HG03025 (cell line): Measurements from ENCODE around the gene TNFAIP1.
"Not testable (repeated sequence)": the region's sequence is repeated elsewhere in the genome, so short reads cannot be mapped to it uniquely, and the experiment has no call there.

Source experiments
- ATAC-seq: cut with Tn5 transposase; IDR thresholded peaks from one replicate; pipeline ENCODE4 v1.9.1; 2021; ENCODE audit warnings: mild to moderate bottlenecking, moderate library complexity; ENCODE audit not compliant: unreplicated experiment, low FRiP score

Gene TNFAIP1

DNA sequence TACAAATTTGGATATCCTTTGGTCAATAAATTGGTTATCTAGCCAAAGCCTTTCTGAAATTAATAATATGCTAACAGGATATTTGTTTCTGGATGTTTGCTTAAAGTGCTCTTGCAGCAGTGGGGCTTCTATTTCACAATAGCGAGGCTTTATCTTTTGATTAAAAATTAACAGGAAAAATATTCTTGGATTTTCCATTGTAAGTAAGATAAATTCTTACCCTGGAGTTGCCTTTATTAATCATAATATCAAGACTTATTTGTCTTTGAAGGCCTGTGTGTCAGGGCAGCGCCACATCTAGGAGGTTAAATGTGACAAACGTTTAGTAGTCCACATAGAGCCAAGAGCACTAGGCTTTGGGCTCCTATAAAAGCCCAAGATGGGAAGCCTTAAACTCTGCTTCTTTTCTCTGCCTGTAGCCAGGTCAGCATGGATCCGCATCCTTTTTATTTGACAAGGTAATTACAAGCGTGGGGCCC is 11.3 kb upstream of the TNFAIP1 start:
- ATAC-seq: no peak

DNA sequence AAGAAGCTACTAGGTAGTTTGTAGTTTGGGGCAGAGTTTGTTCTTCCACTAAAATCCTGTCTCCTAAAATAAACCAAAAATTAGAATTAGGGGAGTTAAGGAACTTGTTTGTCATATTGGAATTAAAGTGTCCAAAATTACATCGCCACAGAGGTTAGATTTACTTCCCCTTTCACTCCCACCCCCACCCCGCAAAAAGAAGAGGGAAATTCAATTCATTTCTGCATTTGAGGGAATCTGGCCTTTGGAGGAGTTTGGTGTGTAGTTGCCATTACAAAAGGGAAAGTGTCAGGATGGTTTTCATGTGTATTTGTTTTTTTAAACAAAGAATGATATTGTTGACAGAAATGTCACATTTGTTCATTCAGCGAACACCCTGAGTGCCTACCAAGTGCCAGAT is 10.8 kb upstream of the TNFAIP1 start:
- no peak for ATAC-seq

DNA sequence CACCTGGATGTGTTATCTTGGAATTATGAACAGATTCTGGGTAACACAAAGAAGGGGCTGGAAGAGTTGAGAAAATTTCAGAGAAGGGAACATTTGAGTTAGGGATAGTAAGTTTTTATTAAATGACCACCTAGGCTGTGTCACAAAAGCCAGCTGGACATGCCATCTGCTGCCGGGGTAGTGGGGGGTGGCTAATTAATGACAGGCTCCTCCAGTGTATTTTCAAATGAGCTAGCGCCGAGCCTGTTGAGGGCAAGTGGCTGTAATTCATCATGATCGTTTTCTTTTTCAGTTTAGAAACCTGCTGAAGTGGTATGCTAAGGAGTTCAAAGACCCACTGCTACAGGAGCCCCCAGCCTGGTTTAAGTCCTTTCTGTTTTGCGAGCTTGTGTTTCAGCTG is 10.3 kb upstream of the TNFAIP1 start:
- no peak for ATAC-seq

DNA sequence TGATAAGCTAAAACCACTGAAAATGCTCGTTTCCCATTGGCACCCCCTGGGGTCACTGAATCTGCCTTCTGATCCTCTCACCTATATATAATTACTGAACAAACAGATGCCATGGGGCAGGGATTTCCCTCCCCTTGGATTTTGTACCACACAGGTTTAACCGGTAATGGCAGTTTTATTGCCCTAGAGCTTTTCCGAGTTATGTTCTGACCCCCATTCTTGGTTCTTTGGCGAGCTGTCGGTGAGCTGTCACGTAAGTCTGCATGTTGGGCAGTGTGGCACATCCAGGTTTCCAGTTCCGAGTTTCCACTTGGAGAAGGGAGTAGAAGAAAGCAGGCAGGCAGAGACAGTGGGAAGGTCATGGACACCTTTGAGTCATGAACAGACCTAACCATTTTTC is 9.4 kb upstream of the TNFAIP1 start:
- ATAC-seq: no peak

DNA sequence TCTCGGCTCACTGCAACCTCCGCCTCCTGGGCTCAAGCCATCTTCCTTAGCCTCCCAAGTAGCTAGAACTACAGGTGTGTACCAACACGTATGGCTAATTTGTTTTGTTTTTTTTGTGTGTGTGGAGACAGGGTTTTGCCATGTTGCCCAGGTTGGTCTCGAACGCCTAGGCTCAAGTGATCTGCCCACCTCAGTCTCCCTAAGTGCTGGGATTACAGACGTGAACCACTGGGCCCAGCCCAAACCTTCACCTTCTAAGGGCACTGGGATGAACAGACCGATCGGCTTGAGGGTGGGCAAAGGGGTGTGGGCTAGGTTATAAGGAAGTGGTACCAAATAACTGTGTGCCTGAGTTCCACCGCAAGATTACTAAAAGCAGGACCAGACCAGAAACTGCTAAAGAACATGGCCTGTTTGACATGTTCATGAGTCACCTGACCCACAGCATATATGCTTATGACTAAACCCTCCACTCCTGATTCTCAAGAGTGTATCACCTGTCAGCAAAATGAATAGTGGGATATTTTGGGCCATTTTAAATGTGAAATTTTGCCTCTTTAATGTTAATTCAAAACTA is 8.4 kb upstream of the TNFAIP1 start:
- ATAC-seq: no peak

DNA sequence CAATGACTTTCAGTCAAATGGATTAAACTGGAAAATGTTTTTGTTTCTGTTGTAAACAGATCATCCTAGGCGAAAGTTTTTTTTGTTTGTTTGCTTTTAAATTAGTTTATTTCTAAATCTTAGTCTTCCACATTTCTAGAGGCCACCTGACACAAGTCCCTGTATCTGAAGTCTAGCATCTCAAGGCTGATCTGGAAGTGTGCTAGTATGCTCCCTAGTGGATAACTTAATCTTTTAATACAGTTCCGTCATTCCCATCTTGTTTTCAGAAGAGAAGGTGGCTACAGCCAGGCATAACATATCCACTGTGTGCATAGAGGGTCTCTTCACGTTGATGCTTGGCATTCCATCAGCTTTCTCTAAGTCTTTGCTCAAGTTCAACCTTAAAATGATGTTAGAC is 7.9 kb upstream of the TNFAIP1 start:
- ATAC-seq: no peak

DNA sequence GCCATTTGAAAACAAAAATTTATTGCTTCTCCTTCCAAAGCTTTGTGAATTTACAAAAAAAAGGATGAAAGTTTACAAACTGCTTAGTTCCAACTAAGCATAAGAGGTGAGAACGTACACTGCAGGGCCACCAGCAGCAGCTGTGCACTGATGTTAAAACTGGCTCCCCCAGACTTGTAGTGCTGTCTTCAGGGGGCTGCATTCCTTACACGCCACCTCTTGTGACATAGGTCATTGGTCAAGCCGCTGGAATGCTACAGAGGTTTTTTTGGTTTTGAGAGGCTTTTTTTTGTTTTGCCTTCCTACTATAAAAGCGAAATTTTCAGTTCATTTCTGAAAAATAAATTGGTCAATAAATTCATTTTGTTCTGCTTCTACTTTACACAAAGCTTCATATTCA is 7.2 kb upstream of the TNFAIP1 start:
- no peak for ATAC-seq

DNA sequence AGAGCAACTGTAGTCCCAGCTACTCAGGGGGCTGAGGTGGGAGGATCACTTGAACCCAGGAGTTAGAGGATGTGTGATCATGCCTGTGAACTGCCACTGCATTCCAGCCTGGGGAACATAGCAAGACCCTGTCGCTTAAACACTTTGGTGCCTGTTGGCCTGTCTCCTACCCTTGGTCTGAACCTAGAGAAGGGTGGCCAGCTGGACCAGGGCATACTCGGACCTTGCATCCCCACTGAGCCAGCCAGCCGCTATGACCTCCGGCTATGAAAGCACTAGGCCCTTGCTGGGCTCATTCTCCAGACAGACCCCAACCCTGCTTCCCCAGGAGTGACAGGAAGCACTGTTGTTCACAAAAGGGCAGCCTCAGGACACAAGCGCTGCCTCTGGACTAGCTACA is 4.9 kb upstream of the TNFAIP1 start:
- ATAC-seq: no peak

DNA sequence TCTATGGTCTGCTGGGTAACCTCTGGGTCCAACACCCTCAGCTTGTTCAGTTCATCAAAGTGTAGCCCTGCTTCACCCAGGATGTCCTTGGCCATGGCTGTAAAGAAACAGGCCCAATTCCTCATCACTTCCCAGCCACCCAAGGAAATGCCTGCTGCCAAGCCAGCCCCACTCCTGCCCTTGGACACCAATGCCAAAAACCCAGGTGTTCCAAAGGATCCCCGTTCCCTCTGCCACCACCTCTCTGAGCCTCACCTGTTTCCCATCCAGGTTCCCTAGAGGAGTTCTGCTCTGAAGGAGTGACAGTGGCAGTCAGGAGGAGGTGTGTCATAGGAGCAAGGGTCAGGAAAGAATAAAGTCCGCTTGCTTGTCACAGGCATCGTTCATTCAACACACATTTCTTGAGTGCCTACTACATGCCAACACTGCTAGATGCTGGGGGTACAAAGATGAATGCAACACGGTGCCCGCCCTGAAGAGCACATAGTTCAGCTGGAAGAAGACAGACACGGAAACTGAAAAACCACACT is 3.6 kb upstream of the TNFAIP1 start:
- no peak for ATAC-seq

DNA sequence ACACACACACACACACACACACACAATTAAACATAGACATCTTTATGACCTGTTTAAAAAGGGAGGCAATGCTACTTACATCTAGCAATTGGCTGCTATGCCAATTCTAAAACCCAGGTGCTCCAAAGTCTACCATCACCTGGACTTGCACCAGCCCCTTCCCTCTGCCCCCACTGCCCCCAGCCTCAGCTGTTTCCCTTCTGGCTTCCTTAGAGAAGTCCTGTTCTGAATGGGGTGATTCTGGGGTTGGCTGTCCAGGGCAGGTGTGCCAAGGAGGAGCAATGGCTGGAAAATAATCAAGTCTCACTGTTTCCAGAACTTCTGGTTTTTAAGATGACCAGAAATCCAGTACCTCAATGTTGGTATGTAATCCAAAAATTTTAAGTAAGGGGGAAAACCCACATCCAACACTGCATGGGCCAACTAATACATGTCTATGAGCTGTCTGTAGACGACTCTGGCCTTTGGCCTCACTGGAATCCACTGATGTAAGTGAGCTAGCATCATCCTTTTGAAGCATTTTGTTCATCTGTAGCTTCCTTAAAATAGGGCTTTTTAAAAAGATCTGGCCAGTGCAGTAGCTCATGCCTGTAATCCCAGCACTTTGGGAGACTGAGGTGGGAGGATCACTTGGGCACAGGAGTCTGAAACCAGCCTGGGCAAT is 2.3 kb upstream of the TNFAIP1 start:
- ATAC-seq: no peak

DNA sequence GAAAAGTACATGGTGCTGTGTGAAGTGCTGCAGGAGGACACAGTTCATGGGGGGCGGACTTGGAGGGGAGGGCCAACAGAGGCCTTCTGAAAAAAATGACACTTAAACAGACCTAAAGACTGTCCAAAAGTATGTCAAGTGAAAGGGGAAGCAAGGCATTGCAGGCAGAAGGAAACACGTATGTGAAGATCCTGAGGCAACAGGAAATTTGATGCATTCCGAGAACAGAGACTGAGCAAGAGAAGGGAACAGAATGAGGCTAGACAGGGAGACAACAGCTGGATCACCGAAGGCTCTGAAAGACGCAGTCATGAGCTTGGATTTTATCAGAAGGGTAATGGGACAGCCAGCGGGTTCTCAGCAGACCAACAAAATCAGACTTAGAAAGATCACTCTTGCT is 1.4 kb upstream of the TNFAIP1 start:
- no peak for ATAC-seq

DNA sequence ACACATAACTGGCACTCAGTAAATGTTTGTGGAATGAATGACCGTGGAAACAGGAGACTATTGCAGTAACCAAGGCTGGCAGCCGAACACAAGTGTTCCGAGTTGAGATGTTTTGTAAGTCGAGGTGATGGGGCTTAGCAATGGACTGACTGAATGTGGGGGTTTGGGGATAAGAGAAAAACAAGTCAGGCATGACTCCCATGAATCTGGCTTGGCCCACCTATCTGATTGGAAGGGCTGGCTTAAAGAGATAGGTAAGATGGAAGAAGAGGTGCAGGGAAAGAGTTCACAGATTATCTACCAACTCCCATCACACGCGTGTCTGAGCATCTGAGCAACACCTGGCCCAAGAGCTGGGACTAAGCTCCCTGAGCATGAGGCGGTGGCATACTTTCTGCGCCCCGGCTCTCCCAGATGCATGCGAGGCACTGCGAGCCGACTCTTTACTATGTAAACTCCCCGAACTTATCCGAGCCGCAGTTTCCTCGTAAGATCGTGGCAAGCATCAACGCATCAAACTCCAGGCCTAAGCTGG is 828 bp upstream of the TNFAIP1 start:
- ATAC-seq: no peak

DNA sequence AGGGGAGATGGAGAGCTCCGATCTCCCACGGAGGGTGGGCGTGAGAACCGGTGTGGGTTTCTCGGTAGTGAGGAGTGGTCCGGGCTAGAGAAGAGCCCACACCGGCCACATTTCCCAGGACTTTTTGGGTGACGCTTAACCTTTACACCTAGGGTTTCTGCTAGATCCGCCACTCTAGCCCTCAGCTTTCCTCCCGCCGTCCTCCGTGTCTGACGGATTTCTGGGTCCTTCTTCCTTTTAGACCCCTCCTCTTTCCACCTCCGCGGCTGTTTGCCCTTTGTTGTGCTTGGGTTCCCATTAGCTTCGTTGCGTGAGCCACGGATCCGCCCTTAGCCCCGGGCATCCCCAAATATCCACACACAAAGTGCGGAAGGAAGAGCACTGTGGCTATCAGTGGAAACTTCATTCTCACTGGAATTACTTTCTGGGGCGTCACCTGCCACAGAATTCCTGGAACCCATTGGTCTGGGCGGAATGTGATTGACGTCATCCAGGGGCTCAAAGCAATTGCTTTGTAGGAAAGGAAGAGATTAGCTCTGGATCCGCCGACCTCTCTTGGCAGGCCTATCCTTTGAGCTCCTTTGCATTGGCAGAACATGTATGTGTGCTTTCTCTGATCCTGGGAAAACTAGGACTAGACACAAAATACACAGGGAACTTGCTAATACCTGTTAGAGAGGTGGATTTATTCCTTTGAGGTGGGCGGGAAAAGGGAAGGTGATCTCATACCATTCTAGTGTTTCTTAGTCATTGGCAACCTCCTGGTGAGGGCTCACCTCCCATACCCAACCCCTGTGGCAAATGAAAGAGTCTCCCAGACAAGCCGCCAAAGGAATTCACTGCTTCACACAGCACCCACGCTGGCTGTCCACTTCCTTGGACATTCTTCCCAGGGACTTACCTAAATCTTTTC is 654 bp downstream of the TNFAIP1 start:
- ATAC-seq: no peak

DNA sequence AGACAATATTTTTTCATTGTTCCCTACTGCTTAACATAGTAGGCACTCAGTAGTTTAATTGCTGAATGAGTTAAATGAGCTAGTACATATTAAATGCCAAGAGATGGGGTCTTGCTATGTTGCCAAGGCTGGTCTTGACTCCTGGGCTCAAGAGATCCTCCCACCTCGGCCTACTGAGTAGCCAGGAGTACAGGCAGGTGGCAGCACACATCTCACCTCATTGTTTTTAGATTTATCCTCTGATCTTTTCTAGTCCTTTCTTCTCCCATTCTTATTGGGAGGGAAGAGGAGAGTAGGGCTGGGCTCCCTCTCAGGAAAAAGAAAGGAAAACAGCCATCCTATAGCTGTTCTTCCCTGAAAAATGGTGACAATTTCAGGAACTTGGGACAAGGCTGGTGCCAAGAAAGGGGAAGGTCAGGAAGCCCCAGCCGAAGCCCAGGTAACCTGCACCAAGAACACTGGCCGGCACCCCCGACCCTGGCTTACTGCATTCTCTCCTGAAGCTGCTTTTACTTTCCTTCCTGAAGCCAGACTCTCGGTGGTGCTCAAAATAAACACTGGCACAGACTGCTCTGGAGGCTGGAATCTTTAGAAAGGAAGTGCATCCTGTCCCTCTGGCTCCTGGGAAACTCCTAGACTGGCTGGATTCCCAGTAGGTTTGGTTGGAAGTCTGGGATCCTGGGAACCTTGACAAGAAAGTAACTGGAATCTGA is 2.7 kb downstream of the TNFAIP1 start:
- no peak for ATAC-seq

DNA sequence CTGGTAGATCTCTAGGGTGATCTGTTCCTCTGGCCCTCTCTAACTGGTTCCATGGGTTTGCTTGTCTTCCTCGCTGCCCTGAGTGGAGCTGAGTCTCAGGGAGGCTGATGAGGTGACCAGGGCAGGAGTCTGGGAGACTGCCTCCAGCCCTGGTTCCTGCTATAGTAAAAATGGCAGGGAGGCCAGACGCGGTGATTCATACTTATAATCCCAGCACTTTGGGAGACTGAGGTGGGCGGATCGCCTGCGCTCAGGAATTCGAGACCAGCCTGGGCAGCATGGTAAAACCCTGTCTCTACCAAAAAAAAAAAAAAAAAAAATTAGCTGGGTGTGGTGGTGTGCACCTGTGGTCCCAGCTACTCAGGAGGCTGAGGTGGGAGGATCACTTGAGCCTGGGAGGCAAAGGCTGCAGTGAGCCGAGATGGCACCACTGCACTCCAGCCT is 3.2 kb downstream of the TNFAIP1 start:
- ATAC-seq: not testable (repeated sequence)

DNA sequence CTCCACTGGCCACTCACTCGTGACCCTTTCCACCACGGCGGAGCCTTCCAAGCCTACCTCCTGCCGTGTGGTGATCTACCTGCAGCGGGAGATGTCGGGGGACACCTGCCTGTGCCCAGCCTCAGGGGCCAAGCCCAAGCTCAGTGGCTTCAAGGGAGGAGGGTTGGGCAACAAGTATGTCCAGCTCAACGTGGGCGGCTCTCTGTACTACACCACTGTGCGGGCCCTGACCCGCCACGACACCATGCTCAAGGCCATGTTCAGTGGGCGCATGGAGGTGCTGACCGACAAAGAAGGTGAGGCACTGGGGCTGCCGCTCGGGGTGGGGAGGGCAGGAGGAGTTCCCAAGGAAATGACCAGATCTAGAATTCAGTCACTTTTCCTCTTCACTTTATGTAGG is 3.9 kb downstream of the TNFAIP1 start:
- no peak for ATAC-seq

DNA sequence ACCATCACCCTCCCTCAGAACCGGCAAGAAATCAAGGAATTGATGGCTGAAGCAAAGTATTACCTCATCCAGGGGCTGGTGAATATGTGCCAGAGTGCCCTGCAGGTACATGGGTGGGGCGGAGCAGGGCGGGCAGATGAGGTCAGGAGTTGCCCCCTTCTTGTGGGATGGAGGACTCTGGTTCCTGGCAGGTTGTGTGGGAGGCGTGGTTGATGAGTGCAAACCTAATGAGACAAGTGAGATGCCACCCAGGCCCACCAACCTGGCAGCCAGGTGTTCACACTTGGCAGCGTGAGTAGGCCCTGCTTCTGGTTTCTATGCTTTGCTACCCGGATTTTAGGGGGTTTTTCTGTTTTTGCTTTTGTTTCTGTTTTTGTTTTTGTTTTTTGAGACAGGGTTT is 4.8 kb downstream of the TNFAIP1 start:
- no peak for ATAC-seq

DNA sequence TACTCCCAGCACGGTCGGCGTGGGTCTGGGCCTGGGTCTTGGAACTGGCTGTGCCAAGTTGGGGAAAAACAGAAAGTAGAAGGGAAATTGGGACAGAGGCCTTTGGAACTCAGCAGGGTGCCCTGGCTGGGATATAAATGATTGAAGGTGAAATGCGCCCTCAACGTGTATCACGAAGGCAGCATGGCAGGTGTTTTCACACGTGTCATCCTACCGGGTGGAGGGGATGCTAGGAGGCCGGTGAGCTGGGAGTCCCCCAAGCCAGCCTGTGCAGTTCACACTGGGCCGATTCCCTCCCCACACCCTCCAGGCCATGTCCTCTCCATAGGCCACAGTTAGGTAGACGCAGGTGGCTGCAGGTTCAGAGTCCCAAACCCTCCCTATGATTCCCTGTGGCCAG is 6.0 kb downstream of the TNFAIP1 start:
- ATAC-seq: no peak

DNA sequence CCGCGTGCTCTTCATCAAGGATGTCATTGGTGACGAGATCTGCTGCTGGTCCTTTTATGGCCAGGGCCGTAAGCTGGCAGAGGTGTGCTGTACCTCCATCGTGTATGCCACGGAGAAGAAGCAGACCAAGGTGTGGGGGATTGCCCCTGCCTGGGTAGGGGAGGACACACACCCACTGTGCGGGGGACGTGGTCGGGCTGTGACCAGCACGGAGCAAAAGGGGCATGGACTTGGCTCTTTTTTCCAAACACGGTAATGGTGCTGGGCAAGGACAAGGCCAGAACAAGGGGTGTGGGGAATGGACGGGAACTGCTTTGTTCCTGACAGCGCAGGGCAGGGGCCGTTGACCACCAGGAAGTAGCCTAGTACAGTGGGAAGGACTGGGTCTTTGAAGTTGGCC is 6.8 kb downstream of the TNFAIP1 start:
- no peak for ATAC-seq

DNA sequence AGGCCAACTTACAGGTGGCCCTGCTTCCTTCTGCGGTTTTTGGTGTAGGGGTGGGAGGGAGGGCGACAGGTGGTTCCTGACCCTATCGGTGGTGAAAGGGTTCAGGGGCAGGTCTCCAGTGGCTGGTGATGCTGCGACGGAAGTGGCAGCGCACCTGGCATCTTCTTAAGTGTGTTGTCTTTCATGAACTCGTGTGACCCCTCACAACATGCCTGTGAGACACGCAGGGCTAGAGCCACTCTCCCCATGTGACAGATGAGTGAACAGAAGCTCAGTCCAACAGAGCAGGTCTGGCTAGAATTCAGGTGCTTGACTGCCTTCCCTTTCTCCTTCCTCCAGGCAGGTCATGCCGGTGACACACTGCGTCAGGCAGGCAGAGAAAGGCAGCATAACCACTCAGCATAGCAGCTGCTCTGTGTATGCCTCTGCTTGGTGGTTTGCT is 8.0 kb downstream of the TNFAIP1 start:
- ATAC-seq: no peak
